H1 (cell line): ENCODE results near the gene GBX1. TPM values are rescaled to one million over a fixed set of nuclear protein-coding genes. Genes with fewer than 3 reads are reported as not detected.

Experiments
- BCL11A ChIP-seq, 2 experiments: IDR thresholded peaks; one replicate each; pipeline ENCODE4 v1.6.1; 2011; ENCODE audit warnings: low read depth in 2 of 2, low read length in 2 of 2, mild to moderate bottlenecking in 2 of 2
- BRCA1 ChIP-seq: IDR thresholded peaks from 2 replicates; pipeline ENCODE4 v1.6.1; 2012; ENCODE audit warnings: low read depth, low read length, improper control_type of control experiment
- EZH2 ChIP-seq: fragments of 200-600 bp; sonication (generic); IDR thresholded peaks from 2 replicates; pipeline ENCODE4 v1.7.1; 2012; ENCODE audit warnings: low read depth, mild to moderate bottlenecking, moderate library complexity, low read length, inconsistent platforms; ENCODE audit not compliant: severe bottlenecking
- JUN ChIP-seq: IDR thresholded peaks from 2 replicates; pipeline ENCODE4 v1.6.1; 2011; ENCODE audit warnings: low read depth, mild to moderate bottlenecking, improper control_type of control experiment, low read length
- KDM4A ChIP-seq: IDR thresholded peaks from one replicate; pipeline ENCODE4 v1.7.1; 2012; ENCODE audit warnings: low read depth, mild to moderate bottlenecking, moderate library complexity, low read length, inconsistent platforms; ENCODE audit not compliant: severe bottlenecking
- MAFK ChIP-seq: IDR thresholded peaks from 2 replicates; pipeline ENCODE4 v1.6.1; 2012; ENCODE audit warnings: low read depth, mild to moderate bottlenecking, improper control_type of control experiment, low read length
- PHF8 ChIP-seq: fragments of 200-600 bp; sonication (generic); conservative IDR thresholded peaks from 2 replicates; pipeline ENCODE4 v1.7.1; 2012; ENCODE audit warnings: low read depth, mild to moderate bottlenecking, inconsistent platforms, low read length, moderate library complexity
- RXRA ChIP-seq: IDR thresholded peaks from 2 replicates; pipeline ENCODE4 v1.6.1; 2011; ENCODE audit warnings: low read depth, mild to moderate bottlenecking, low read length, moderate library complexity; ENCODE audit not compliant: insufficient read depth
- SP4 ChIP-seq: IDR thresholded peaks from 2 replicates; pipeline ENCODE4 v1.6.1; 2012; ENCODE audit warnings: low read length, inconsistent platforms
- polyA plus RNA-seq, 7 experiments: library from polyadenylated mRNA; depleted of rRNA in 3 of 7; stranded (reverse) in 5 of 7; unstranded in 2 of 7; fragments of >200 nt in 5 of 7; fragments of 200-250 nt in 2 of 7; gene quantifications; 1 replicate in 5 of 7; 2 replicates in 1 of 7; 4 replicates in 1 of 7; pipeline versions ENCODE4 v1.2.1 to v1.2.3, GENCODE V29; 2011 to 2013; ENCODE audit warnings: missing spikeins in 2 of 7, mixed read lengths in 2 of 7
- total RNA-seq: library from RNA; stranded (reverse); fragmentation: NEBNext Ultra II Directional; extraction: Animal tissue kit (Norgen Biotek cat#: 25700); gene quantifications from 2 replicates; pipeline ENCODE4 v1.2.1, GENCODE V29; 2021
- TF ChIP-seq, protein P1 (sequence below): IDR thresholded peaks from 2 replicates; pipeline ENCODE4 v1.6.1; 2011; ENCODE audit warnings: low read depth, mild to moderate bottlenecking, low read length; ENCODE audit not compliant: insufficient read depth

The GBX1 gene
- total and polyA plus RNA-seq, 2 of the 8 experiments (the other 6 are each of a cell fraction or from before 2014, with no cell fraction given), result not detected

DNA sequence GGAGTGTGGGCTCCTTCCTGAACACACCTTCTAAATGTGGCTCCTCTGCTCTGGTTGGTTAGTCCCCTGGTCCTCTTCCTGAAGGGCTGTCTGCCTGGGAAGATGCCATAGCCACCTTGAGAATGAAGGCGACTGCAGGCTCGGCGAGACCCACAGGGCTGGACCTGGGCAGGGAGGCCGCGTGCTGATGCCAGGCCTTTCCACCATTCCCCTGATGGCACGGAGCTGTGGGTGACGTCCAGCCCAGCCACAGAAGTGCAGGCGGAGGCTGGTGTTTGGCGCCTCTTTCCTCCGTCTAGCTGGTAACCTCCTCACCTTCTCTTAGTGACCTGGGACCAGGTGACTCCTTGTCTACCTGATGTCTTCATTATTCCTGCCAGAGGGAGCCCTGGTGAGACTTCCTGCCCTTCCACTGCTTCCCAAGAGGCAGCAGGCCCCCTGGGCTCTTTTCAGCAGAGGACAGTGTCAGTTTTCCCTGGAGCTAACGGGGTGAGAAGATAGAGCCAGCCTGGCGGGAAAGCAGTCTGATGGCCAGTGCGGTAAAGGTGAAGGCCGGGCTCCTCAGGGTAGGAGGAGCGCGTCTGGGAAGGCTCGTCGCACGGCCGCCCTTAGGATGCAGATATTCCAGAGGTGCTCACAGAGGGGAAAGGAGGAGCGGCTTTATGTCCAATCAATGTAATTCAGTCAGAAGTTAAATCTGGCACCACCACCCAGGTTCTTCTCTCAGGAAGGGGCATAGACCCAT, 34.9 kb downstream of the GBX1 start (continued):
- TF ChIP-seq SP4, result no peak
- TF ChIP-seq, protein P1, sequence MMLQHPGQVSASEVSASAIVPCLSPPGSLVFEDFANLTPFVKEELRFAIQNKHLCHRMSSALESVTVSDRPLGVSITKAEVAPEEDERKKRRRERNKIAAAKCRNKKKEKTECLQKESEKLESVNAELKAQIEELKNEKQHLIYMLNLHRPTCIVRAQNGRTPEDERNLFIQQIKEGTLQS, result no peak
- no peak for TF ChIP-seq EZH2
- TF ChIP-seq JUN, result no peak
- TF ChIP-seq BCL11A (IDR thresholded peaks at IDR 0.05; ENCODE audit: low read depth in 2 of 2, low read length in 2 of 2), result no peak
- TF ChIP-seq MAFK, result no peak
- TF ChIP-seq RXRA, result no peak
- no peak for TF ChIP-seq BRCA1
- no peak for TF ChIP-seq KDM4A
- no peak for TF ChIP-seq PHF8
